ENCODE results near the gene STK32A. TPM values are rescaled to one million over a fixed set of nuclear protein-coding genes. Genes with fewer than 3 reads are reported as not detected.

STK32A gene
- total RNA-seq (under 1 TPM; 0.09 to 0.17 TPM), polyA plus RNA-seq (under 1 TPM; 0.03 to 0.09 TPM)

GRCh38 chr5:147234825-147235635, at the start of gene STK32A:
STK32A (plus strand) TSS chr5:147235026; CDS start chr5:147239635, 4,609 bp downstream.
- no peak within 1 kb of the TSS for H3K27ac ChIP-seq (ENCODE audit: low read depth in 1 of 2, low read length in 2 of 2)
- 5% methylated on average over 28 of the region's 28 CpGs for WGBS
- no peaks in the 10 kb centered on the region for H3K36me3 ChIP-seq (ENCODE audit: control insufficient read depth in 4 of 4, insufficient read depth in 3 of 4, low read depth in 1 of 4, low read length in 3 of 4)
- peaks cover 0 to 2% (median 0%) of the 10 kb centered on the region in 4 donors for H3K9me3 ChIP-seq (ENCODE audit: control insufficient read depth in 4 of 4, low read length in 3 of 4)
- H3K4me3 ChIP-seq (ENCODE audit: low read depth in 1 of 3, low read length in 3 of 3) = peak within 1 kb of the TSS in 1 of 3 donors; percentile 28
- H3K9ac ChIP-seq (ENCODE audit: low read depth in 1 of 2, low read length in 2 of 2) = no peak within 1 kb of the TSS
- DNase-seq (ENCODE audit: low spot score) = no peak
- H3K27me3 ChIP-seq (ENCODE audit: control insufficient read depth in 4 of 4, insufficient read depth in 4 of 4, low read length in 3 of 4) = peaks cover 2 to 19% (median 6%) of the 10 kb centered on the region in 4 donors
- H3K4me1 ChIP-seq (ENCODE audit: control insufficient read depth in 4 of 4, insufficient read depth in 4 of 4, low read length in 3 of 4) = peaks cover 2 to 6% (median 4%) of the 10 kb centered on the region in 4 donors
- no peak for TF ChIP-seq NR2F2 (IDR thresholded peaks at IDR 0.05)
- no peak for TF ChIP-seq YY1 (IDR thresholded peaks at IDR 0.05)
- TF ChIP-seq, protein P1, sequence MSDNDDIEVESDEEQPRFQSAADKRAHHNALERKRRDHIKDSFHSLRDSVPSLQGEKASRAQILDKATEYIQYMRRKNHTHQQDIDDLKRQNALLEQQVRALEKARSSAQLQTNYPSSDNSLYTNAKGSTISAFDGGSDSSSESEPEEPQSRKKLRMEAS (IDR thresholded peaks at IDR 0.05) = no peak
- TF ChIP-seq HNF4G (IDR thresholded peaks at IDR 0.05) = no peak
- TF ChIP-seq GABPA (IDR thresholded peaks at IDR 0.05 in 1 of 2, conservative IDR thresholded peaks at IDR 0.05 in 1 of 2) = no peak
- no peak for TF ChIP-seq RAD21 (IDR thresholded peaks at IDR 0.05)
- no peak for TF ChIP-seq EGR1 (IDR thresholded peaks at IDR 0.05; ENCODE audit: low read depth in 2 of 2)
- no peak for TF ChIP-seq ATF3 (IDR thresholded peaks at IDR 0.05)
- TF ChIP-seq, protein P2, sequence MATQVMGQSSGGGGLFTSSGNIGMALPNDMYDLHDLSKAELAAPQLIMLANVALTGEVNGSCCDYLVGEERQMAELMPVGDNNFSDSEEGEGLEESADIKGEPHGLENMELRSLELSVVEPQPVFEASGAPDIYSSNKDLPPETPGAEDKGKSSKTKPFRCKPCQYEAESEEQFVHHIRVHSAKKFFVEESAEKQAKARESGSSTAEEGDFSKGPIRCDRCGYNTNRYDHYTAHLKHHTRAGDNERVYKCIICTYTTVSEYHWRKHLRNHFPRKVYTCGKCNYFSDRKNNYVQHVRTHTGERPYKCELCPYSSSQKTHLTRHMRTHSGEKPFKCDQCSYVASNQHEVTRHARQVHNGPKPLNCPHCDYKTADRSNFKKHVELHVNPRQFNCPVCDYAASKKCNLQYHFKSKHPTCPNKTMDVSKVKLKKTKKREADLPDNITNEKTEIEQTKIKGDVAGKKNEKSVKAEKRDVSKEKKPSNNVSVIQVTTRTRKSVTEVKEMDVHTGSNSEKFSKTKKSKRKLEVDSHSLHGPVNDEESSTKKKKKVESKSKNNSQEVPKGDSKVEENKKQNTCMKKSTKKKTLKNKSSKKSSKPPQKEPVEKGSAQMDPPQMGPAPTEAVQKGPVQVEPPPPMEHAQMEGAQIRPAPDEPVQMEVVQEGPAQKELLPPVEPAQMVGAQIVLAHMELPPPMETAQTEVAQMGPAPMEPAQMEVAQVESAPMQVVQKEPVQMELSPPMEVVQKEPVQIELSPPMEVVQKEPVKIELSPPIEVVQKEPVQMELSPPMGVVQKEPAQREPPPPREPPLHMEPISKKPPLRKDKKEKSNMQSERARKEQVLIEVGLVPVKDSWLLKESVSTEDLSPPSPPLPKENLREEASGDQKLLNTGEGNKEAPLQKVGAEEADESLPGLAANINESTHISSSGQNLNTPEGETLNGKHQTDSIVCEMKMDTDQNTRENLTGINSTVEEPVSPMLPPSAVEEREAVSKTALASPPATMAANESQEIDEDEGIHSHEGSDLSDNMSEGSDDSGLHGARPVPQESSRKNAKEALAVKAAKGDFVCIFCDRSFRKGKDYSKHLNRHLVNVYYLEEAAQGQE (IDR thresholded peaks at IDR 0.05) = no peak
- no peak for TF ChIP-seq FOXA2 (IDR thresholded peaks at IDR 0.05)
- TF ChIP-seq JUND (IDR thresholded peaks at IDR 0.05) = no peak
- TF ChIP-seq, protein P3, sequence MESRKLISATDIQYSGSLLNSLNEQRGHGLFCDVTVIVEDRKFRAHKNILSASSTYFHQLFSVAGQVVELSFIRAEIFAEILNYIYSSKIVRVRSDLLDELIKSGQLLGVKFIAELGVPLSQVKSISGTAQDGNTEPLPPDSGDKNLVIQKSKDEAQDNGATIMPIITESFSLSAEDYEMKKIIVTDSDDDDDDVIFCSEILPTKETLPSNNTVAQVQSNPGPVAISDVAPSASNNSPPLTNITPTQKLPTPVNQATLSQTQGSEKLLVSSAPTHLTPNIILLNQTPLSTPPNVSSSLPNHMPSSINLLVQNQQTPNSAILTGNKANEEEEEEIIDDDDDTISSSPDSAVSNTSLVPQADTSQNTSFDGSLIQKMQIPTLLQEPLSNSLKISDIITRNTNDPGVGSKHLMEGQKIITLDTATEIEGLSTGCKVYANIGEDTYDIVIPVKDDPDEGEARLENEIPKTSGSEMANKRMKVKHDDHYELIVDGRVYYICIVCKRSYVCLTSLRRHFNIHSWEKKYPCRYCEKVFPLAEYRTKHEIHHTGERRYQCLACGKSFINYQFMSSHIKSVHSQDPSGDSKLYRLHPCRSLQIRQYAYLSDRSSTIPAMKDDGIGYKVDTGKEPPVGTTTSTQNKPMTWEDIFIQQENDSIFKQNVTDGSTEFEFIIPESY (IDR thresholded peaks at IDR 0.05) = no peak
- TF ChIP-seq TAF1 (conservative IDR thresholded peaks at IDR 0.05) = no peak
- TF ChIP-seq FOXA1 (IDR thresholded peaks at IDR 0.05) = no peak
- TF ChIP-seq SP1 (IDR thresholded peaks at IDR 0.05) = no peak
- TF ChIP-seq, protein P4, sequence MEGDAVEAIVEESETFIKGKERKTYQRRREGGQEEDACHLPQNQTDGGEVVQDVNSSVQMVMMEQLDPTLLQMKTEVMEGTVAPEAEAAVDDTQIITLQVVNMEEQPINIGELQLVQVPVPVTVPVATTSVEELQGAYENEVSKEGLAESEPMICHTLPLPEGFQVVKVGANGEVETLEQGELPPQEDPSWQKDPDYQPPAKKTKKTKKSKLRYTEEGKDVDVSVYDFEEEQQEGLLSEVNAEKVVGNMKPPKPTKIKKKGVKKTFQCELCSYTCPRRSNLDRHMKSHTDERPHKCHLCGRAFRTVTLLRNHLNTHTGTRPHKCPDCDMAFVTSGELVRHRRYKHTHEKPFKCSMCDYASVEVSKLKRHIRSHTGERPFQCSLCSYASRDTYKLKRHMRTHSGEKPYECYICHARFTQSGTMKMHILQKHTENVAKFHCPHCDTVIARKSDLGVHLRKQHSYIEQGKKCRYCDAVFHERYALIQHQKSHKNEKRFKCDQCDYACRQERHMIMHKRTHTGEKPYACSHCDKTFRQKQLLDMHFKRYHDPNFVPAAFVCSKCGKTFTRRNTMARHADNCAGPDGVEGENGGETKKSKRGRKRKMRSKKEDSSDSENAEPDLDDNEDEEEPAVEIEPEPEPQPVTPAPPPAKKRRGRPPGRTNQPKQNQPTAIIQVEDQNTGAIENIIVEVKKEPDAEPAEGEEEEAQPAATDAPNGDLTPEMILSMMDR (IDR thresholded peaks at IDR 0.05; ENCODE audit: low read depth, low read length, missing input control) = no peak
- no peak for TF ChIP-seq RXRA (IDR thresholded peaks at IDR 0.05)

Data from liver (tissue), 9 donors.